SH-SY5Y (cell line): ENCODE data around the gene NKAIN2.

Source experiments
- GATA2 ChIP-seq: IDR thresholded peaks from 2 replicates; pipeline ENCODE4 v1.6.1; 2011; ENCODE audit warnings: mild to moderate bottlenecking, low read depth, low read length
- GATA3 ChIP-seq: IDR thresholded peaks from 2 replicates; pipeline ENCODE4 v1.6.1; 2011; ENCODE audit warnings: low read depth, mild to moderate bottlenecking, low read length, moderate library complexity

DNA sequence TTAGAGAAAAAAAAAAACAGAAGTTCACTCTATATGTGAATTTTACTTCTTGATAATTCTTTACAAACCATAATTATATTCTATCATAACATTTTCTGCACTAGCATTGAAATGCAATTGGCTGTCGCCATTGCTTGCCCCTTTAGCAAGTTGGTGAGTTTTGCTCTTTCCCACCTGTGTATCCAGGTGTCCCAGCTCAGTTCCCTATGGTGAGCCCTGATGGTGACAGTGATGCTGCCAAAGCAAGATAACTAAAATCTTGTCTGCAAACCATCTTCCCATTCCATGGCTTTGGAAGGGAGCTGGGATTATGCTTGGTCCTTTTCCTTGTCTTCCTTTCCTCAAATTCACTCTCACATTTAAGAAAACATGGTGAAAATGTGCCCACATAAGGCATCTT lies 429.6 kb downstream of the NKAIN2 start:
- TF ChIP-seq GATA2: no peak
- TF ChIP-seq GATA3: no peak
